ENCODE data around the gene OR52N5. TPM values are rescaled to one million over a fixed set of nuclear protein-coding genes. Genes with fewer than 3 reads are reported as not detected.

Gene OR52N5
- total and polyA plus RNA-seq, 9 of the 15 experiments (the other 6 are each of a cell fraction or from before 2014, with no cell fraction given), result not detected

DNA sequence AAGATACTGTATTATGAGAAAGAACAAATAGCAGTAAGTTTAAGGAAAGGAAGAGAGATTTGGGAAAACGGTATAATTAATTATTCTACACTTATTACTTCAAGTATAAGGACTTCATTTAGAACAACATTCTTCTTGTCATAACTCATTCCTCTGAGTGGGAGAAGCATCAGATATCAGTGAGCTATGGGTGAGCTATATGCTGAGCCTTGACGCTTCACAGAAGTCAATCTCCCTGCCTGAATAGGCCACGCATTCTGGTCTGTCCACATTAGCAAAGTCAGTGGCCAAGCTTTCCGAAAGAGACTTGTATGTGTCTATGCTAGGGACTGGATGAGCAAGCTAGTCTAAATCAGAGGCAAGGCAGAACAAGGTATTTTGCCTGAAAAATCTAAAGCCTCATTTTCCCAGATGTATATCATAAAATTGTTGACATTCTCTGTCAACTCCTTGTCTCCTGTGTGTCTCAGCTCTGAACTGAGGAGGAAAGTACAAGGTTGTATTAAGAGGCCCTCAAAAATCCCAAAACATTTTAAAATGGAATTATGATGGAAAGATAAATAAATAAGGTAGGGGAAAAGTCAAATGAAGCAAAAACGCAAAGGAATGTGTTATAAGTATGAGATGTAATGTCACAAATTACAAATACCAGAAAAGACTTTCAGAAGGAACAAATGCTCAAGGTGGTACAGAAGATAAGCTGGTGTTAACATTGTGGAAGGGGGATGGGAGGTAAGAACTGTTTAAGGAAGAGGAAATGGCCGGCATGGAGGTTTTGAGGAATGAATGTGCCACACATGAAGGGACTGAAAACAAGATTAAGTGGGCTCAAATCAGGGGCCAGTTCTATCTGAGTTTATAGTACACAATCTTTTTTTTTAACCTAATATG lies 27.0 kb upstream of the OR52N5 start (continued):
- TF ChIP-seq XRCC5 (IDR thresholded peaks at IDR 0.05; ENCODE audit: low read depth, low read length), result no peak
- TF ChIP-seq CREB1 (IDR thresholded peaks at IDR 0.05), result no peak
- no peak for TF ChIP-seq CREB1 (CRISPR knock-in tag; IDR thresholded peaks at IDR 0.05)
- TF ChIP-seq CBFB (CRISPR knock-in tag; IDR thresholded peaks at IDR 0.05), result no peak
- no peak for TF ChIP-seq MAZ (CRISPR knock-in tag; conservative IDR thresholded peaks at IDR 0.05 in 1 of 2, IDR thresholded peaks at IDR 0.05 in 1 of 2)
- peak; percentile 90 for TF ChIP-seq TCF3 (CRISPR knock-in tag; IDR thresholded peaks at IDR 0.05)
- no peak for TF ChIP-seq KLF6 (CRISPR knock-in tag; IDR thresholded peaks at IDR 0.05; ENCODE audit: borderline replicate concordance)
- TF ChIP-seq ZC3H4 (CRISPR knock-in tag; IDR thresholded peaks at IDR 0.05; ENCODE audit: borderline replicate concordance), result no peak
- TF ChIP-seq, protein P1, sequence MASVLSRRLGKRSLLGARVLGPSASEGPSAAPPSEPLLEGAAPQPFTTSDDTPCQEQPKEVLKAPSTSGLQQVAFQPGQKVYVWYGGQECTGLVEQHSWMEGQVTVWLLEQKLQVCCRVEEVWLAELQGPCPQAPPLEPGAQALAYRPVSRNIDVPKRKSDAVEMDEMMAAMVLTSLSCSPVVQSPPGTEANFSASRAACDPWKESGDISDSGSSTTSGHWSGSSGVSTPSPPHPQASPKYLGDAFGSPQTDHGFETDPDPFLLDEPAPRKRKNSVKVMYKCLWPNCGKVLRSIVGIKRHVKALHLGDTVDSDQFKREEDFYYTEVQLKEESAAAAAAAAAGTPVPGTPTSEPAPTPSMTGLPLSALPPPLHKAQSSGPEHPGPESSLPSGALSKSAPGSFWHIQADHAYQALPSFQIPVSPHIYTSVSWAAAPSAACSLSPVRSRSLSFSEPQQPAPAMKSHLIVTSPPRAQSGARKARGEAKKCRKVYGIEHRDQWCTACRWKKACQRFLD (CRISPR knock-in tag; IDR thresholded peaks at IDR 0.05), result no peak
- TF ChIP-seq ZZZ3 (IDR thresholded peaks at IDR 0.05), result no peak
- no peak for TF ChIP-seq ARID2 (IDR thresholded peaks at IDR 0.05)
- no peak for TF ChIP-seq ZNF121 (CRISPR knock-in tag; conservative IDR thresholded peaks at IDR 0.05)
- TF ChIP-seq HSF4 (CRISPR knock-in tag; IDR thresholded peaks at IDR 0.05; ENCODE audit: borderline replicate concordance), result no peak
- no peak for TF ChIP-seq ZNF184 (CRISPR knock-in tag; IDR thresholded peaks at IDR 0.05)
- TF ChIP-seq HDAC8 (tag; IDR thresholded peaks at IDR 0.05), result no peak
- TF ChIP-seq NR2F6 (CRISPR knock-in tag; IDR thresholded peaks at IDR 0.05), result no peak
- peak; percentile 55 for TF ChIP-seq TRIM28 (IDR thresholded peaks at IDR 0.05)
- no peak for TF ChIP-seq HDAC3 (IDR thresholded peaks at IDR 0.05; ENCODE audit: borderline replicate concordance, partially characterized antibody)
- TF ChIP-seq, protein P2, sequence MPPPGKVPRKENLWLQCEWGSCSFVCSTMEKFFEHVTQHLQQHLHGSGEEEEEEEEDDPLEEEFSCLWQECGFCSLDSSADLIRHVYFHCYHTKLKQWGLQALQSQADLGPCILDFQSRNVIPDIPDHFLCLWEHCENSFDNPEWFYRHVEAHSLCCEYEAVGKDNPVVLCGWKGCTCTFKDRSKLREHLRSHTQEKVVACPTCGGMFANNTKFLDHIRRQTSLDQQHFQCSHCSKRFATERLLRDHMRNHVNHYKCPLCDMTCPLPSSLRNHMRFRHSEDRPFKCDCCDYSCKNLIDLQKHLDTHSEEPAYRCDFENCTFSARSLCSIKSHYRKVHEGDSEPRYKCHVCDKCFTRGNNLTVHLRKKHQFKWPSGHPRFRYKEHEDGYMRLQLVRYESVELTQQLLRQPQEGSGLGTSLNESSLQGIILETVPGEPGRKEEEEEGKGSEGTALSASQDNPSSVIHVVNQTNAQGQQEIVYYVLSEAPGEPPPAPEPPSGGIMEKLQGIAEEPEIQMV (tag; conservative IDR thresholded peaks at IDR 0.05; ENCODE audit: low read depth), result no peak
- no peak for TF ChIP-seq U2AF1 (optimal IDR thresholded peaks at IDR 0.05; ENCODE audit: low read depth, low read length)
- TF ChIP-seq, protein P3, sequence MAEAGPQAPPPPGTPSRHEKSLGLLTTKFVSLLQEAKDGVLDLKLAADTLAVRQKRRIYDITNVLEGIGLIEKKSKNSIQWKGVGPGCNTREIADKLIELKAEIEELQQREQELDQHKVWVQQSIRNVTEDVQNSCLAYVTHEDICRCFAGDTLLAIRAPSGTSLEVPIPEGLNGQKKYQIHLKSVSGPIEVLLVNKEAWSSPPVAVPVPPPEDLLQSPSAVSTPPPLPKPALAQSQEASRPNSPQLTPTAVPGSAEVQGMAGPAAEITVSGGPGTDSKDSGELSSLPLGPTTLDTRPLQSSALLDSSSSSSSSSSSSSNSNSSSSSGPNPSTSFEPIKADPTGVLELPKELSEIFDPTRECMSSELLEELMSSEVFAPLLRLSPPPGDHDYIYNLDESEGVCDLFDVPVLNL (CRISPR knock-in tag; IDR thresholded peaks at IDR 0.05; ENCODE audit: low read depth), result no peak
- no peak for TF ChIP-seq TFAM (CRISPR knock-in tag; conservative IDR thresholded peaks at IDR 0.05)
- TF ChIP-seq SUPT5H (IDR thresholded peaks at IDR 0.05), result no peak
- TF ChIP-seq DPF2 (IDR thresholded peaks at IDR 0.05), result peak; percentile 96
- TF ChIP-seq NFIX (CRISPR knock-in tag; IDR thresholded peaks at IDR 0.05; ENCODE audit: low read depth), result no peak
- TF ChIP-seq, protein P4, sequence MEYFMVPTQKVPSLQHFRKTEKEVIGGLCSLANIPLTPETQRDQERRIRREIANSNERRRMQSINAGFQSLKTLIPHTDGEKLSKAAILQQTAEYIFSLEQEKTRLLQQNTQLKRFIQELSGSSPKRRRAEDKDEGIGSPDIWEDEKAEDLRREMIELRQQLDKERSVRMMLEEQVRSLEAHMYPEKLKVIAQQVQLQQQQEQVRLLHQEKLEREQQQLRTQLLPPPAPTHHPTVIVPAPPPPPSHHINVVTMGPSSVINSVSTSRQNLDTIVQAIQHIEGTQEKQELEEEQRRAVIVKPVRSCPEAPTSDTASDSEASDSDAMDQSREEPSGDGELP (CRISPR knock-in tag; IDR thresholded peaks at IDR 0.05; ENCODE audit: borderline replicate concordance), result no peak

Data from K562 (cell line).